GM19438 (cell line): ENCODE results near the gene SDC1.
"Not testable (repeated sequence)": the region's sequence is repeated elsewhere in the genome, so short reads cannot be mapped to it uniquely, and the experiment has no call there.

Source experiments
- ATAC-seq: cut with Tn5 transposase; IDR thresholded peaks from one replicate; pipeline ENCODE4 v1.9.1; 2021; ENCODE audit warnings: low read depth; ENCODE audit not compliant: unreplicated experiment

The SDC1 gene

GRCh38 chr2:20199633-20200270 is 25.2 kb downstream of the SDC1 start:
- no peak for ATAC-seq

DNA sequence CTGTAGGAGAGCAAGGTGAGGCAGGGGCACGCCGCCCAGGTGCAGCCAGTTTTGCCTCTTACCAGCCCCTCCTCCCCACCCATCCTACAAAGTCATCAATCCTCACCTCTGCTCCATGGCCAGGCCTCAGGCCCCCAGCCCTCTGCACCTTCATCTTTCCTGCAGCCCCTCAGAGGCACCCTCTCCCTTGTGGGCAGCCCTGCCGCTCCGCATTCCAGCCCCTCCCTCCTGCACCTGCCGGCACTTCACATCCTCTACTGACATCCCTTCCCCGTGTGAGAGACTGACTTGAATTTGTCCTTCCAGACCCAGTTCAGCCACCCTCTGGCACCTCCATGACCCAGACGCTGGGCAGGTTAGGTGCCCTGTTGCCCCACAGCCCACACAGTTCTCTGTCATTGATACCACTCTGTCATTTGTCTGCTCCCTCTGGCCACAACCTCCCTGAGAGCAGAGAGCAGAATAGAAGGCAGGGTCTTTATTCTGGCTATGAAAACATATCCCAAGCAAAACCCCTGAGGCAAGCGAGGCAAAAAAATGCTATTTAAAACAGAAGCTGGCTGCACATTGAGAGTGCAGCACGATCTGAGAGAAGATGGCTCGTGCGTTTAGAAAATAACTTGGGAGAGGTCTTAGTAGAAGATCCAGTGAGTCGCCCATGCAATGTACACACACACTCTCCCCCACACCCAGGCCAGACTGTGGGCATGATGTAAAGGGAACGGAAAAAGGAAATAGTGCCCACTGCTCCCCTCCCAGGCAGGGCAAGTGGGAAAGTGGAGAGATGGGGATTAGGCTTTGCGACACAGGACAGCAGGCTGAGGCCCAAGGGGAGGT is 25.9 kb downstream of the SDC1 start:
- no peak for ATAC-seq

- no peak for ATAC-seq
Observed at GRCh38 chr2:20198001-20198400, 26.9 kb downstream of the SDC1 start.

DNA sequence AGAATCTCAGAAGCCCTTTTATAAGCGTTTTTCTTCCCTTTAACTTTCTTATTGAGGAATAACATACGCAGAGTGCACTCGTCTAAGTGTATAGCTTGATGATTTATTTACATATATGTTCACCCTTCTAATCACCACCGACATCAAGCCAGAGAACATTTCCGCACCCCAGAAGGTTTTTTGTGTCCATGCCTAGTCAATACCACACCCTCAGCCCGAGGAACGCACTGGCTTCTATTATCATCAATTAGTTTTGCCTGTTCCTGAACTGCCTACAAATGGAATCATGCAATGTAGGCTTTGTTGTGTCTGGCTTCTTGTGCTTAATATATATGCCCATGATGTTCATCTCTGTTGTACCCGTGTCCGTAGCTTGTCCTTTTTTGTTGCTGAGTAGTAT is 27.7 kb downstream of the SDC1 start:
- ATAC-seq: no peak

DNA sequence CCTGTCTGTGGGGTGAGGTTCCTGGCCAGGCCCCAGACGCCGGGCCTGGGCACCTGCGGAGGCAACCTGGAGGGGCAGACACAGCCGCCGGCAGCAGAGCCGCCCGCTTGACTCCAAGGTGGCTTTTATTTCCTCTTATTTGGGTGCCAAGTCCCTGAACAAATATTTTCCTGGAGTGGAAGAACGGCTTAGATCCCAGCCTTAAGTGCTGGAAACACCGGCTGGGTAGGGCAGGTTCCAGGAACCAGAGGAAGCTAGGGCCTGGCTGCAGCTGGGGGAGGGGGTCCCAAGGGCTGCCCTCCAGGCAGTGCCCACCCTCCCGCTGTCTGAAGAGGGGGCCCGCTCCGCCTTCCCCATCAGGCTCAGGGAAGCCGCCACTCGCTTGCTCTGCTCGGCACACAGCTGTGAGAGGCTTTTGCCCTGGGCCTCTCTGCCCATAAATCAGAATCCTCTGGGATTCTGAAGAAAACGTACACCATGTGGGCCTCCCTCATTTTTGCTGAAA is 28.2 kb downstream of the SDC1 start:
- ATAC-seq: no peak

DNA sequence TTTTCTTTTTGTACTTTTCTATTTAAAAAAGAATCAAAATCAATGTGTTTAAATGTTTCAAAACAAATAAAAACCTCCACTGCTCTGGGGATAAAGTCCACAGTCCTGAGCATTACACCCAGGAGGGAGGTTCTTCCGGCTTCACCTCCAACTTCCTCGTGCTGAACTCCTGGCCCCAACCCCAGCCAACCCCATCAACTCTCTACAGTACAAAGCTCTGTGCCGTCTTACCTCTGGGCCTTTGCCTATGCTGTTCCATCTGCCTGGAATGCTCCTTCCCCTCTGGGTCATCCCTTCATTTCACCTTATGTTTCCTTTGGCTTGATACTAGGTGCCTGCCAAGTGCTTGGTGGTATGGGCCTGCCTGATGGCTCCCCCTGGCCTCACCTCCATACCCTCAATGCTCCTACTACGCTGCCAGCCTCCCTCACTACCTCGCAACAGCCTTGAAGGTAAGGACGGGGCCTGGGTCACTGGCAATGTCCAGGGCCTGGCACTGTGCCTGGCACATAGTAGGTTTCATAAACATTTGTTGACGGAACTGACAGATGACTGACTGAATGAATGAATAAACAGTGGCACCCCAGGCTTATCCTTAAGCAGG is 28.8 kb downstream of the SDC1 start:
- no peak for ATAC-seq

- ATAC-seq: no peak
Observed at GRCh38 chr2:20195431-20196033, 29.4 kb downstream of the SDC1 start.

- ATAC-seq: not testable (repeated sequence)
Observed at GRCh38 chr2:20195016-20195411, 29.9 kb downstream of the SDC1 start.

DNA sequence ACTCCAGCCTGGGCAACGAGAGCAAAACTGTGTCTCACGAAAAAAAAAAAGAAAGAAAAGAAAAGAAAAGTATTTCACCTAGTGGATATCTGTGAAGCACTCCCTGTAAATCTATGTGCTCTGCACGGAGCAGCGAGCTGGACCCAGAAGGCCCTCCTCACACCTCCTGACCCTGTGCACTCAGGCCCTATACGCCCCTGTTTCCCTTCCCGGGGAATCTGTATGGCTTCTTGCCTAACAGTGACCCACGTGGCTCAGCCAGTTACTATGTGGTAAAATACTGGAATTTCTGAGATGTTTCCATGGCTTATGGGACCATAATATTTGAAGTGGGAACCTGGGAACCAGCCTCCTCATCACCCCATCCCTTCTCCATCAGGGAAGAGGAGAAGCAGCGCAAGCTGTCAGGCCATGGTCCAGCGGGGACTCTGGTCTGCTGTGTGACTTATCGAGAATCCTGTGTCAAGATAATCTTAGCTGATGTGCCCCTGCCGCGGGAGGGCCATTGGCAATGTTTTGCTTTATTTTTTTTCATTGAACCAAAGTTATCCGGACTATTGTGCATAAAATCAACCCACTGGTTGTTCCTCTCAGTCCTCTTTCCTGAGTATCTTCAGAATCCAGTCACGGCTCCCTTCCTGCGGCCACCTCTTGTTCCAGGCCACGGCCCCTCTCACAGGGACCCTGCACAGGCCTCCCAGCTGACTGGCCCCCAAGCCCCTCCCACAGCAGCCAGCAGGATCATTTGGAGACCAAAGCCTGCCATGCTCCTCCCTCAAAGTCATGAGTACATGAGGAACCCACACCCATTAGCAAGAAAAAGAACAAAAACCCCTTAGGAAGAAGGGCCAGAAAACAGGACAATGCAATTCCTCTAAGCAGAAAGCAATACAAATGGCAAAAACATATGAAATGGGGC is 30.6 kb downstream of the SDC1 start:
- no peak for ATAC-seq

DNA sequence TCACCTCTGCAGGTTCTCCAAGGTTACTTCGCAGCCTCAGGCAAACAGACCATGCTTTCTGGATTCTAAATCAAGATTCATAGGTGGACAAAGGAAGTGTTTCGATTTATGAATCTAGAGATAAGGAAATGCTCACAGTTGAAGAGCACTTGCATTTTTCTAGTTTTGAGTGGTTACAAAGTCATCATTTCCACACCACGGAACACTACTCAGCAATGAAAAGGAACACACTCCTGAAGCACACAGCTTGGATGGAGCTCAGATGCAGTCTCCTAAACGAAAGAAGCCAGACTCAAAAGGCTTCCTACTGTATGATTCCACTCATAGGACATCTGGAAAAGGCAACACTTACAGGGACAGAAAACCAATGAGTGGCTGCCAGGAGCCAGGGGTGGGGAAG is 31.7 kb downstream of the SDC1 start:
- ATAC-seq: no peak

GRCh38 chr2:20192781-20193180 is 32.1 kb downstream of the SDC1 start:
- no peak for ATAC-seq

DNA sequence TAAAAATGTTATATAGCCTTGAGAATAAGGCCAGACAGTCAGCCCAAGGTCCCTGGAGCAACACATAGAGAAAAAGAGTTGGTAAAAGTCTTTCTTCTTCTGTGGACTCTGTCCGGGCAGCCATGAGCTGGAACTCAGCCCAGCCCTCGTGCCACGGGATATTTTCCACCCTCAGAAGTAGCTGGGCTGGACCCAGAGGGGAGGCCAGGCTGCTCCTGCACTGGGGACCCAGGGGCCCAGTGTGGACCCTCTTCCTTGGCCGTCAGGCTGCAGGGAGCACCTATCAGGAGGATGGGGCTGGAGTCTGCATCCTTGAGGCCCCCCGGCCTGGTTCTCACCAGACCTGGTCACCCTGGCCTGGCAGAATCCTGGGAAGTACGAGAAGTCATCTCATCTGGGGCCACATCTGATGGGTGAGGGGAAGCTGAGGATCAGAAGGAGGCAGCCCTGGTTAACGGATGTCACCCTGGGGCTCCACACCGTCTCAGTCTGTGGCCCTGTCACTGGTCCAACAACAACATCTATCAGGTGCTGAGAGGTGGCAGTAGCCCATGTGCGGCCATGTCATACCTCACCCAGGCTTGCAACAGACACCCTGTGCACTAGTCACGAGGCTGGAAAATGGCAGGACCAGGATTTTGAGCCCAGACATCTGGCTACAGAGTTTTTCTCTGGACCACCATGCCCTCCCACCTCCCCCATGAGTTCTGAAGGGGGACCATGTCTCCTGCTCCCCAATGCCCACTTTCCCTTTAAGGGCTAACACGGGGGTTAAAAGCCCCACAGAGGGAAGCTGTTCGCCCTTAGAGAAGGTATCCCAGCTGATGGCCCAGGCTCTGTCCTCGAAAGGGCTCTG is 33.0 kb downstream of the SDC1 start:
- no peak for ATAC-seq

- no peak for ATAC-seq
Observed at GRCh38 chr2:20190876-20191713, 33.8 kb downstream of the SDC1 start.

DNA sequence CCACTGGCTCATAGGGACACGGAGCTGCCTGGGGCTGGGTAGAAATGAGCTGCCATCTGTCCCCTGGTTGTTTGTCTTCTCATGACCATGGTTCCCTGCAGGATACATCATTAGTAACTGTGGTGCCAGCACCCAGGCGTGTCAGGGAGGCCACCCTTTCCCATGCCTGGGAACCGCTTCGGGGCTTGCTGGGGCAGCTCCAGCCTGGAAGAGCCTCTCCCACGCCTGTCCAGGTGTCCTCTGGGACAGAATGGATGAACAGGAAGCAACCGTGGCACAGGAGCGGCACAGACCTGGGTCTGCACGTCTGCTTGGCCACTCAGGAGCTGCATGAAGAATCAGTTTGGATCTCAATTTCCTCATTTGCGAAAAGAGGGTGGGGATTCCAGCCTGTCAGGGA is 34.8 kb downstream of the SDC1 start:
- ATAC-seq: no peak

GRCh38 chr2:20189299-20189931 is 35.5 kb downstream of the SDC1 start:
- no peak for ATAC-seq

GRCh38 chr2:20188851-20189250 is 36.1 kb downstream of the SDC1 start:
- no peak for ATAC-seq

- ATAC-seq: no peak
Observed at GRCh38 chr2:20188201-20188600, 36.7 kb downstream of the SDC1 start.

DNA sequence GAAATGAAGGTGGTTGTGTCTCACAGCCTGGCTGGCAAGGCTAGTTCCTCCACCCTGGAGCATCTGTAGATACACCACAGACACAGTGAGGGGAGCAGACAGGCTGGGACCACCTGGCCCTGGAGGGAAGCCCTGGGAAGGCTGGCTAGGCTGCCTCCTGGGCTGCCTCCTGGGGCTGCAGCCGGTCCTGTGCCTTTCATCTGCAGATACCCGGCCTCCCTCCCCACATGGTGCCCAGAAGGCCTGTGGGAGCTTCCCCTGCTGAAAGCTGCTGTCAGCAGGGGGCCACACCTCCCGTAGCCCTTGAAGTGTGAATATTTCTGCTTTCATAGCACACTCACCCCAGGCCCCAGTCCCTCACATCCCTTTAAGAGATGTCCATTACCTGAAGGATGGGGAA is 37.6 kb downstream of the SDC1 start:
- ATAC-seq: no peak
